NCI-H1694 (cell line): ENCODE data around the gene DTL.

ENCODE experiments used
- DNase-seq: peaks from one replicate; lab custom pipeline; 2025; lab: John Stamatoyannopoulos, UW

DTL gene

GRCh38 chr1:212097360-212097759 lies 61.8 kb downstream of the DTL start:
- DNase-seq: no peak

- no peak for DNase-seq
Observed at GRCh38 chr1:212098310-212098709, 62.8 kb downstream of the DTL start.

GRCh38 chr1:212098771-212099170 lies 63.2 kb downstream of the DTL start:
- no peak for DNase-seq

- DNase-seq: no peak
Observed at GRCh38 chr1:212101251-212101650, 65.7 kb downstream of the DTL start.

- no peak for DNase-seq
Observed at GRCh38 chr1:212101735-212102134, 66.2 kb downstream of the DTL start.

GRCh38 chr1:212104586-212105325 lies 69.2 kb downstream of the DTL start:
- DNase-seq: no peak

GRCh38 chr1:212106286-212106792 lies 70.8 kb downstream of the DTL start:
- no peak for DNase-seq

GRCh38 chr1:212107481-212107880 lies 71.9 kb downstream of the DTL start:
- no peak for DNase-seq

- no peak for DNase-seq
Observed at GRCh38 chr1:212108187-212108586, 72.6 kb downstream of the DTL start.

- DNase-seq: no peak
Observed at GRCh38 chr1:212108981-212109380, 73.4 kb downstream of the DTL start.

GRCh38 chr1:212109728-212110127 lies 74.2 kb downstream of the DTL start:
- DNase-seq: no peak

GRCh38 chr1:212110617-212111016 lies 75.1 kb downstream of the DTL start:
- DNase-seq: no peak

- DNase-seq: no peak
Observed at GRCh38 chr1:212111536-212111935, 76.0 kb downstream of the DTL start.

GRCh38 chr1:212113706-212114105 lies 78.2 kb downstream of the DTL start:
- no peak for DNase-seq

- DNase-seq: no peak
Observed at GRCh38 chr1:212118167-212118871, 82.8 kb downstream of the DTL start.

- no peak for DNase-seq
Observed at GRCh38 chr1:212118872-212119260, 83.3 kb downstream of the DTL start.

- DNase-seq: no peak
Observed at GRCh38 chr1:212119397-212119837, 83.9 kb downstream of the DTL start.

GRCh38 chr1:212119863-212120262 lies 84.3 kb downstream of the DTL start:
- DNase-seq: no peak

GRCh38 chr1:212121779-212122178 lies 86.2 kb downstream of the DTL start:
- no peak for DNase-seq

- DNase-seq: no peak
Observed at GRCh38 chr1:212124690-212125582, 89.4 kb downstream of the DTL start.

- DNase-seq: no peak
Observed at GRCh38 chr1:212125654-212126053, 90.1 kb downstream of the DTL start.

GRCh38 chr1:212127221-212127620 lies 91.7 kb downstream of the DTL start:
- DNase-seq: no peak
